22Rv1 (cell line): ENCODE measurements around the gene ACADL.

Experiments used
- ZFX ChIP-seq: fragments of 450-650 bp; IDR thresholded peaks from 2 replicates; pipeline ENCODE4 v1.6.1; 2017; ENCODE audit warnings: antibody characterized with exemption, borderline replicate concordance
- TF ChIP-seq, protein P1 (sequence below): fragments of 450-650 bp; IDR thresholded peaks from 2 replicates; pipeline ENCODE4 v1.5.1; 2017; ENCODE audit warnings: mild to moderate bottlenecking

DNA sequence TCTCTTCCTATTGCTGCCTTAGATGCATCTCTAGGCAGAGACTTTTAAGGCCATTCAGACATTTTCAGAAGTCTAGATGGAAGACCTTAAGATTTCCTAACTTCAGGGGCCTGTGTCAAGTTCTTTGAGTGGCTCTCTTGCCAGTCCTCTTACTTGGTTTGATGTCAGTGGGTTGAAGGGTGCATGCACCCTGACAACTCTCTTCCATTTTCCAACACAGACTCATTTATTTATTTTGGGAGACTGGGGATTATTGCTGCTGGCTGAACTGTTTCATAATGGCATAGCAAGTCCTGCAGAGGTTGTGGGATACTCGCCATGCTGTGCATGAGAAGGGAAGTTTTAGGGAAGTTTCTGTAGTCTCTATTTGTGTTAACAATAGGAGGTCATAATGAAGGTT, 39.0 kb upstream of the ACADL start:
- TF ChIP-seq ZFX: no peak
- TF ChIP-seq, protein P1, sequence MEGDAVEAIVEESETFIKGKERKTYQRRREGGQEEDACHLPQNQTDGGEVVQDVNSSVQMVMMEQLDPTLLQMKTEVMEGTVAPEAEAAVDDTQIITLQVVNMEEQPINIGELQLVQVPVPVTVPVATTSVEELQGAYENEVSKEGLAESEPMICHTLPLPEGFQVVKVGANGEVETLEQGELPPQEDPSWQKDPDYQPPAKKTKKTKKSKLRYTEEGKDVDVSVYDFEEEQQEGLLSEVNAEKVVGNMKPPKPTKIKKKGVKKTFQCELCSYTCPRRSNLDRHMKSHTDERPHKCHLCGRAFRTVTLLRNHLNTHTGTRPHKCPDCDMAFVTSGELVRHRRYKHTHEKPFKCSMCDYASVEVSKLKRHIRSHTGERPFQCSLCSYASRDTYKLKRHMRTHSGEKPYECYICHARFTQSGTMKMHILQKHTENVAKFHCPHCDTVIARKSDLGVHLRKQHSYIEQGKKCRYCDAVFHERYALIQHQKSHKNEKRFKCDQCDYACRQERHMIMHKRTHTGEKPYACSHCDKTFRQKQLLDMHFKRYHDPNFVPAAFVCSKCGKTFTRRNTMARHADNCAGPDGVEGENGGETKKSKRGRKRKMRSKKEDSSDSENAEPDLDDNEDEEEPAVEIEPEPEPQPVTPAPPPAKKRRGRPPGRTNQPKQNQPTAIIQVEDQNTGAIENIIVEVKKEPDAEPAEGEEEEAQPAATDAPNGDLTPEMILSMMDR: no peak
